K562 (cell line): Measurements from ENCODE around the gene PRKCQ. TPM values are rescaled to one million over a fixed set of nuclear protein-coding genes. Genes with fewer than 3 reads are reported as not detected.
A peak's percentile ranks its signal among the peaks of the same experiment; 100 is the strongest.

Experiments used
- BHLHE40 ChIP-seq: IDR thresholded peaks from 2 replicates; pipeline ENCODE4 v1.6.1; 2011; ENCODE audit warnings: low read length, improper control_type of control experiment
- BRF2 ChIP-seq: IDR thresholded peaks from 3 replicates; pipeline ENCODE4 v1.6.1; 2011; ENCODE audit warnings: borderline replicate concordance, mild to moderate bottlenecking; ENCODE audit not compliant: insufficient read length, insufficient read depth
- ELK1 ChIP-seq: sonication (generic); formaldehyde crosslinking; IDR thresholded peaks from 2 replicates; pipeline ENCODE4 v1.8.1; 2022; ENCODE audit warnings: missing genetic modification reagents
- HMGXB4 ChIP-seq: sonication (generic); formaldehyde crosslinking; IDR thresholded peaks from 2 replicates; pipeline ENCODE4 v1.8.1; 2023; ENCODE audit warnings: mild to moderate bottlenecking, missing genetic modification reagents
- JUN ChIP-seq, 2 experiments: sonication (generic) in 1 of 2; formaldehyde crosslinking in 1 of 2; IDR thresholded peaks; 2 replicates each; pipeline versions ENCODE4 v1.6.1 to v1.8.0; 2012 to 2022; ENCODE audit warnings: borderline replicate concordance in 2 of 2, mild to moderate bottlenecking in 2 of 2, improper control_type of control experiment in 1 of 2, low read depth in 1 of 2, low read length in 1 of 2, missing genetic modification reagents in 1 of 2
- SIN3A ChIP-seq, 2 experiments: fragments of 150-350 bp in 1 of 2; IDR thresholded peaks; 2 replicates each; pipeline ENCODE4 v1.6.1; 2011 to 2016; ENCODE audit warnings: borderline replicate concordance in 2 of 2, low read depth in 2 of 2, low read length in 2 of 2, mild to moderate bottlenecking in 2 of 2, moderate library complexity in 2 of 2; ENCODE audit not compliant: control insufficient read depth in 1 of 2
- SPI1 ChIP-seq: IDR thresholded peaks from 2 replicates; pipeline ENCODE4 v1.6.1; 2011; ENCODE audit warnings: low read depth, low read length, control low read depth, borderline replicate concordance
- SUPT5H ChIP-seq: fragments of 450-650 bp; IDR thresholded peaks from 2 replicates; pipeline ENCODE4 v1.6.1; 2016
- ZNF140 ChIP-seq: fragments of 250-450 bp; sonication (Bioruptor Pico); IDR thresholded peaks from 2 replicates; pipeline ENCODE4 v1.8.0; 2021; ENCODE audit warnings: moderate library complexity, mild to moderate bottlenecking, inconsistent platforms
- ZNF512 ChIP-seq: IDR thresholded peaks from 2 replicates; pipeline ENCODE4 v1.6.1; 2016; ENCODE audit warnings: missing genetic modification characterization, missing compliant biosample characterization
- polyA plus RNA-seq, 8 experiments: library from polyadenylated mRNA; depleted of rRNA in 4 of 8; stranded (reverse) in 5 of 8; unstranded in 3 of 8; fragments of >200 nt; fragmentation: Nextera tagmentation in 2 of 8; fragmentation: Illumina TruSeq in 1 of 8; extraction: Ambion mirVana in 2 of 8; extraction: Trizol in 1 of 8; gene quantifications; 2 replicates each; pipeline versions ENCODE4 v1.2.1 to v1.2.3, GENCODE V29; 2011 to 2014; ENCODE audit warnings: inconsistent platforms in 1 of 8, missing spikeins in 1 of 8
- total RNA-seq, 7 experiments: library from RNA; depleted of rRNA in 6 of 7; stranded (reverse); fragments of >200 nt in 6 of 7; fragmentation: Illumina TruSeq in 2 of 7; extraction: Trizol in 2 of 7; gene quantifications; 2 replicates each; pipeline versions ENCODE4 v1.2.1 to v1.2.3, GENCODE V29; 2011 to 2021; ENCODE audit warnings: low replicate concordance in 1 of 7
- TF ChIP-seq, protein P1 (sequence below), 2 experiments: fragments of 450-650 bp in 1 of 2; sonication (generic) in 1 of 2; formaldehyde crosslinking in 1 of 2; IDR thresholded peaks; 2 replicates each; pipeline versions ENCODE4 v1.7.1 to v1.9.0; 2016 to 2022; ENCODE audit warnings: inconsistent platforms in 1 of 2, mild to moderate bottlenecking in 1 of 2, missing genetic modification reagents in 1 of 2

Gene PRKCQ
- total and polyA plus RNA-seq, 9 of the 15 experiments (the other 6 are each of a cell fraction or from before 2014, with no cell fraction given) = 4.4 to 23.3 (median 14.6) TPM

- TF ChIP-seq, protein P1, sequence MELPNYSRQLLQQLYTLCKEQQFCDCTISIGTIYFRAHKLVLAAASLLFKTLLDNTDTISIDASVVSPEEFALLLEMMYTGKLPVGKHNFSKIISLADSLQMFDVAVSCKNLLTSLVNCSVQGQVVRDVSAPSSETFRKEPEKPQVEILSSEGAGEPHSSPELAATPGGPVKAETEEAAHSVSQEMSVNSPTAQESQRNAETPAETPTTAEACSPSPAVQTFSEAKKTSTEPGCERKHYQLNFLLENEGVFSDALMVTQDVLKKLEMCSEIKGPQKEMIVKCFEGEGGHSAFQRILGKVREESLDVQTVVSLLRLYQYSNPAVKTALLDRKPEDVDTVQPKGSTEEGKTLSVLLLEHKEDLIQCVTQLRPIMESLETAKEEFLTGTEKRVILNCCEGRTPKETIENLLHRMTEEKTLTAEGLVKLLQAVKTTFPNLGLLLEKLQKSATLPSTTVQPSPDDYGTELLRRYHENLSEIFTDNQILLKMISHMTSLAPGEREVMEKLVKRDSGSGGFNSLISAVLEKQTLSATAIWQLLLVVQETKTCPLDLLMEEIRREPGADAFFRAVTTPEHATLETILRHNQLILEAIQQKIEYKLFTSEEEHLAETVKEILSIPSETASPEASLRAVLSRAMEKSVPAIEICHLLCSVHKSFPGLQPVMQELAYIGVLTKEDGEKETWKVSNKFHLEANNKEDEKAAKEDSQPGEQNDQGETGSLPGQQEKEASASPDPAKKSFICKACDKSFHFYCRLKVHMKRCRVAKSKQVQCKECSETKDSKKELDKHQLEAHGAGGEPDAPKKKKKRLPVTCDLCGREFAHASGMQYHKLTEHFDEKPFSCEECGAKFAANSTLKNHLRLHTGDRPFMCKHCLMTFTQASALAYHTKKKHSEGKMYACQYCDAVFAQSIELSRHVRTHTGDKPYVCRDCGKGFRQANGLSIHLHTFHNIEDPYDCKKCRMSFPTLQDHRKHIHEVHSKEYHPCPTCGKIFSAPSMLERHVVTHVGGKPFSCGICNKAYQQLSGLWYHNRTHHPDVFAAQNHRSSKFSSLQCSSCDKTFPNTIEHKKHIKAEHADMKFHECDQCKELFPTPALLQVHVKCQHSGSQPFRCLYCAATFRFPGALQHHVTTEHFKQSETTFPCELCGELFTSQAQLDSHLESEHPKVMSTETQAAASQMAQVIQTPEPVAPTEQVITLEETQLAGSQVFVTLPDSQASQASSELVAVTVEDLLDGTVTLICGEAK (IDR thresholded peaks at IDR 0.05) = no peak
- TF ChIP-seq, protein P1 (CRISPR knock-in tag; IDR thresholded peaks at IDR 0.05) = no peak
- TF ChIP-seq SUPT5H = peak; percentile 69
- no peak for TF ChIP-seq BRF2
- TF ChIP-seq SPI1 = no peak
- no peak for TF ChIP-seq ZNF140 (CRISPR knock-in tag)
- TF ChIP-seq HMGXB4 = no peak
- 0 out of 2 replicates have a peak, but pooled peaks have one; percentile 33 for TF ChIP-seq JUN (IDR thresholded peaks at IDR 0.05; ENCODE audit: borderline replicate concordance, low read depth, low read length)
- no peak for TF ChIP-seq JUN (CRISPR knock-in tag; IDR thresholded peaks at IDR 0.05; ENCODE audit: borderline replicate concordance)
- TF ChIP-seq BHLHE40 = no peak
- TF ChIP-seq ELK1 (CRISPR knock-in tag) = no peak
- TF ChIP-seq SIN3A (IDR thresholded peaks at IDR 0.05; ENCODE audit: borderline replicate concordance in 2 of 2, control insufficient read depth in 1 of 2, low read depth in 2 of 2, low read length in 2 of 2) = no peak
- TF ChIP-seq ZNF512 = no peak
Measured at GRCh38 chr10:6581778-6582228, 1.7 kb upstream of the PRKCQ start (continued).
